Activated naive CD8-positive, alpha-beta T cell (primary cell): ENCODE data around the gene ZBTB14.

ENCODE experiments used
- H3K27ac Mint-ChIP-seq: one replicate; pipeline ENCODE4 v1.8.0; 2021; ENCODE audit warnings: mixed read lengths
- H3K27me3 Mint-ChIP-seq: one replicate; pipeline ENCODE4 v1.8.0; 2021; ENCODE audit warnings: mixed read lengths
- H3K36me3 Mint-ChIP-seq: one replicate; pipeline ENCODE4 v1.8.0; 2021; ENCODE audit warnings: mixed read lengths
- H3K4me1 Mint-ChIP-seq: one replicate; pipeline ENCODE4 v1.8.0; 2021; ENCODE audit warnings: low read depth, mixed read lengths
- H3K4me3 Mint-ChIP-seq: one replicate; pipeline ENCODE4 v1.8.0; 2021; ENCODE audit warnings: mild to moderate bottlenecking, mixed read lengths
- H3K9me3 Mint-ChIP-seq: one replicate; pipeline ENCODE4 v1.8.0; 2021; ENCODE audit warnings: low read depth, mixed read lengths

The ZBTB14 gene

GRCh38 chr18:5253910-5254309 lies 41.6 kb downstream of the ZBTB14 start:
- Mint-ChIP-seq H3K27ac (no peak overlapping the region), H3K36me3 (no peaks in the 10 kb centered on the region), H3K4me3 (no peak overlapping the region), H3K27me3 (no peaks in the 10 kb centered on the region), H3K9me3 (no peaks in the 10 kb centered on the region), H3K4me1 (no peaks in the 10 kb centered on the region)

GRCh38 chr18:5251117-5251516 lies 44.4 kb downstream of the ZBTB14 start:
- peaks cover 2% of the 10 kb centered on the region for H3K4me1 Mint-ChIP-seq
- H3K9me3 Mint-ChIP-seq: no peaks in the 10 kb centered on the region
- no peak overlapping the region for H3K4me3 Mint-ChIP-seq
- H3K36me3 Mint-ChIP-seq: no peaks in the 10 kb centered on the region
- no peaks in the 10 kb centered on the region for H3K27me3 Mint-ChIP-seq
- no peak overlapping the region for H3K27ac Mint-ChIP-seq

GRCh38 chr18:5250603-5251002 lies 44.9 kb downstream of the ZBTB14 start:
- Mint-ChIP-seq H3K27ac (no peak overlapping the region), H3K9me3 (no peaks in the 10 kb centered on the region), H3K4me3 (no peak overlapping the region), H3K36me3 (no peaks in the 10 kb centered on the region), H3K27me3 (no peaks in the 10 kb centered on the region), H3K4me1 (peaks cover 2% of the 10 kb centered on the region)

- Mint-ChIP-seq H3K36me3 (peaks cover 27% of the 10 kb centered on the region), H3K27ac (peak overlapping the region; percentile 50), H3K4me3 (no peak overlapping the region), H3K9me3 (peaks cover 4% of the 10 kb centered on the region), H3K27me3 (no peaks in the 10 kb centered on the region), H3K4me1 (peaks cover 25% of the 10 kb centered on the region)
Measured at GRCh38 chr18:5244941-5245340, 50.6 kb downstream of the ZBTB14 start.

- H3K36me3 Mint-ChIP-seq: peaks cover 28% of the 10 kb centered on the region
- peak overlapping the region; percentile 91 for H3K4me3 Mint-ChIP-seq
- H3K9me3 Mint-ChIP-seq: peaks cover 4% of the 10 kb centered on the region
- no peaks in the 10 kb centered on the region for H3K27me3 Mint-ChIP-seq
- H3K4me1 Mint-ChIP-seq: peaks cover 50% of the 10 kb centered on the region
- no peak overlapping the region for H3K27ac Mint-ChIP-seq
Measured at GRCh38 chr18:5239447-5239846, 56.1 kb downstream of the ZBTB14 start.
